NCI-H460 (cell line): ENCODE measurements around the gene ZCWPW1. TPM values are rescaled to one million over a fixed set of nuclear protein-coding genes. Genes with fewer than 3 reads are reported as not detected.
A peak's percentile ranks its signal among the peaks of the same experiment; 100 is the strongest.

Experiments used
- DNase-seq: peaks from one replicate; pipeline ENCODE4 v3.0.0-alpha.2; 2016; ENCODE audit warnings: low read depth; ENCODE audit errors: extremely low read depth
- polyA plus RNA-seq: library from polyadenylated mRNA; depleted of rRNA; stranded (reverse); fragments of >200 nt; gene quantifications from 2 replicates; pipeline ENCODE4 v1.2.3, GENCODE V29; 2014; cell fraction: nucleus; rRNA removed
- total RNA-seq: library from RNA; depleted of rRNA; stranded (reverse); fragments of >200 nt; shearing (Covaris generic); gene quantifications from 2 replicates; pipeline ENCODE4 v1.2.3, GENCODE V29; 2014; rRNA removed

Gene ZCWPW1, protein sequence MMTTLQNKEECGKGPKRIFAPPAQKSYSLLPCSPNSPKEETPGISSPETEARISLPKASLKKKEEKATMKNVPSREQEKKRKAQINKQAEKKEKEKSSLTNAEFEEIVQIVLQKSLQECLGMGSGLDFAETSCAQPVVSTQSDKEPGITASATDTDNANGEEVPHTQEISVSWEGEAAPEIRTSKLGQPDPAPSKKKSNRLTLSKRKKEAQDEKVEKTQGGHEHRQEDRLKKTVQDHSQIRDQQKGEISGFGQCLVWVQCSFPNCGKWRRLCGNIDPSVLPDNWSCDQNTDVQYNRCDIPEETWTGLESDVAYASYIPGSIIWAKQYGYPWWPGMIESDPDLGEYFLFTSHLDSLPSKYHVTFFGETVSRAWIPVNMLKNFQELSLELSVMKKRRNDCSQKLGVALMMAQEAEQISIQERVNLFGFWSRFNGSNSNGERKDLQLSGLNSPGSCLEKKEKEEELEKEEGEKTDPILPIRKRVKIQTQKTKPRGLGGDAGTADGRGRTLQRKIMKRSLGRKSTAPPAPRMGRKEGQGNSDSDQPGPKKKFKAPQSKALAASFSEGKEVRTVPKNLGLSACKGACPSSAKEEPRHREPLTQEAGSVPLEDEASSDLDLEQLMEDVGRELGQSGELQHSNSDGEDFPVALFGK
- 0.75 and 1.8 TPM in 2 replicates for total RNA-seq
- 0.88 TPM in 1 of 2 replicates, not detected in the other for polyA plus RNA-seq

DNA sequence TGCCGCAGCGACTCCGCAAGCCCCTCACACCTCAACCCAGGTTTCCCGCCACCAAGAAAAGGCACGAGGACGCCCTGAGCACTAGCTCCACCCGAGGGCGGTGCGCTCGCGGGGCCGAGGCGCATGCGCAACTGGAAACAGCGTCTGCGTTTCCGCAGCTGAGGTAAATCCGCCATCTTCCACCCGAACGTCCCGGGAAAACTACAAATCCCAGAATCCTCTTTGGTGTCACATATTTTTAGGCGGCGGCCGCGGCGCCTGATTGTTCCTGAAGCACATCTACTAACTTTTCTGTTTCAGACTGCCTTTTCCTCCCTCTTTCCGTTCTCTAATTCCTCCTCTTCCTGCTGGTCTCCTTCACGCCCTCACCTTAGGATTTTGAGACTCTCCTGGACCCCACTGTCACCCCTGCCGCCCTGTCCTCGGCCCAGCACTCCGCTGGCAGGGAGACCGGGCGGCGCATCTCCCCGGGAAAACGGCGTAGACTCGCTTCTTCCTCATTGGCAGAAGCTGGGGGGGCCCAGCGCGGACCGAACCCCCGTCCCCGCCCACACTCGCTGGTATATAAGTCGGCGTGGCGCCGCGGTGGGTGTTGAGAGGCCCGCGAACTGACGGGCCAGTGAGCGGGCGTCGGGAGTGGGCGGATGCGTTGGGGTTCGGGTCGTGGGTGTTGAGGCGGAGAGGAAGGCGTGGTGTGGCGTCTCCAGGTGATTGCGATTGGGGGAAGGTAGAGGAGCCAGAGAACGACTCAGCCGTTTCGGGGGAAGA lies at the start of gene ZCWPW1:
Gene ZCWPW1 (minus strand): TSS at position 505 of the 768 bp plus-strand sequence. CDS start 8,054 bp downstream, outside the sequence.
- DNase-seq = peak; percentile 96

DNA sequence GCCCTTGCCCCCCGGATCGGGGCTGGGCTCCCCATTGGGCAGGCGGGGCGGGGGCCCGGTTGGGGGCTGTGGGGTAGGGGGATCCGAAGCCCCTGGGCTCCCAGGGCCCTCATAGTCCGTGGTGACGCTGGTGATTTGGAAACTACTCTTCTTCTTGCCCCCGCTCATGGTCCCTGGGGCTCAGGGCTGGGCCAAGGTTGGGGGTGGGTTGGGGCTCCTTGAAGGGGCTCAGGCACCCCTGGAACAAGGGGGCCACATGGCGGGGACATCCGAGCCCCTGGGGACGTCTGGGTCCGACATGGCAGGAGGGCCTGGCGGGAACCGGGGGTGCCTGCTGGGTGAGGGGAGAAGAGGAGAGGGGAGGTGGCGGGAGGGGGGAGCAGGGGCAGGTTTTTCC lies 49.4 kb upstream of the ZCWPW1 start:
- no peak for DNase-seq

DNA sequence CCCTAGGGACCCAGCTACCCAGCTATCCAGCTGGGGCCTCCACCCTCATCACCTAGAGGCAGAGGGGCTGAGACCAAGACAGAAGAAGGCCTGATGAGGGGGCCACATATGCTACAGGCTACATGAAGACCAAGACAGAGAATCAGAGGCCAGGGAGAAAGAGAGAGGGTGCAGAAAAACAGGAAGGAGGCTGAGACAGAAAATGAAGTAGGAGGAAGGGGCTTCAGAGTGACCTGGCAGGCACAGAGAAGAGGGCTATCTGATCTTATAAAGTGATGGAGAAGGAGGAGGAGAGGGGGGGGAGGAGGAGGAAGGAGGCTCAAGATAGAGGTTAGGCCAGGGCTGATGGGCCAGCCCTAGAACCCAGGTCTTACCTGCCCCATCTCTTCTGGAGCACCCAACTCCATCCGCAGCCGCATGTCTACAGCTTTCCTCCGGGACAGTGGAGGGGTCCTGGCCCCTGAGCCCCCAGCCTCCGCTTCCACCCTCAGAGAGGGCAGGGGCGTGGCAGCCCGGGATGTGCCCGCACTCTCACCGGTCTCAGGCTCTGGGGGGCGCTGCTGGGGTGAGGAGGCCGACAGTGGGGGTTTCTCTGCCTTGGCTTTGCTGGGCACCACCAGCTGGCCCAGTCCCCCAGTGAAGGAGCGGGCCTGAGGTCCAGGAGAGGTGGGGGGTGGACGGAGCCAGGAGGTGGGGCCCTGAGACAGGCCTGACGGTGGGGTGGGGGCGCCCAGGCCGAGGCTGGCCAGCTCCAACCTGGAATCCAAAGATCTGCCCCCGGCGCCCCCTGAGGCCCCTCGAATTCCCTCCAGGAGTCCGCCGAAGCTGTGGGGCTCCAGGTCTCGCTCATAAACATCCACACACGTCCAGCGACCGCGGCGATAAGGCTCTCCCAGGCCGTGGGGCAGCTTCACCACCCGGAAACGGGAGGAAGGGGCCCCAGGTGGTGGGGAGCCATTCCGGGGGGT lies 48.7 kb upstream of the ZCWPW1 start:
- DNase-seq = no peak

- DNase-seq = no peak
These were observed 47.7 kb upstream of the ZCWPW1 start for GRCh38 chr7:100476101-100476780.

GRCh38 chr7:100475549-100475948 lies 47.0 kb upstream of the ZCWPW1 start:
- no peak for DNase-seq

- DNase-seq = no peak
These were observed 44.5 kb upstream of the ZCWPW1 start for GRCh38 chr7:100472854-100473499.

- DNase-seq = no peak
These were observed 43.8 kb upstream of the ZCWPW1 start for GRCh38 chr7:100472121-100472851.

DNA sequence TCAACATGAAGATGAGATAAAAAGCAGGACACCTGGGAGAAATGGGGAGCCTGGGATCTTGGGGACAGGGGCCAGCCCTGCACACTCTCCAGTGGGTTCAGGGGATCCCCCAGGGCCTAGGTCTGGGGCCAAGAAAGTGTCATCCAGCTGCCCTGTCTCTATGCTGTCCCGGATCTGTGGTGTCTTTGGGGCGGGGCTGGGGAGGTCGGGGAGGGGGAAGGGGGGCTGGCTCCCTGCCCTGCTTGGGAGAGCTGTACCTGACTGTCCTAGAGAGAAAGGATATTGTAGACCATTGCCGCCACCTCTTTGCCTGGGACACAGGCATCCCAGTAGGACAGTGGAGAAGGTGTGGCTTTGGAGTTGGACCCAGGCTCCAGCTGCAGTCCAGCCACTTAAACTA lies 42.5 kb upstream of the ZCWPW1 start:
- DNase-seq = no peak

DNA sequence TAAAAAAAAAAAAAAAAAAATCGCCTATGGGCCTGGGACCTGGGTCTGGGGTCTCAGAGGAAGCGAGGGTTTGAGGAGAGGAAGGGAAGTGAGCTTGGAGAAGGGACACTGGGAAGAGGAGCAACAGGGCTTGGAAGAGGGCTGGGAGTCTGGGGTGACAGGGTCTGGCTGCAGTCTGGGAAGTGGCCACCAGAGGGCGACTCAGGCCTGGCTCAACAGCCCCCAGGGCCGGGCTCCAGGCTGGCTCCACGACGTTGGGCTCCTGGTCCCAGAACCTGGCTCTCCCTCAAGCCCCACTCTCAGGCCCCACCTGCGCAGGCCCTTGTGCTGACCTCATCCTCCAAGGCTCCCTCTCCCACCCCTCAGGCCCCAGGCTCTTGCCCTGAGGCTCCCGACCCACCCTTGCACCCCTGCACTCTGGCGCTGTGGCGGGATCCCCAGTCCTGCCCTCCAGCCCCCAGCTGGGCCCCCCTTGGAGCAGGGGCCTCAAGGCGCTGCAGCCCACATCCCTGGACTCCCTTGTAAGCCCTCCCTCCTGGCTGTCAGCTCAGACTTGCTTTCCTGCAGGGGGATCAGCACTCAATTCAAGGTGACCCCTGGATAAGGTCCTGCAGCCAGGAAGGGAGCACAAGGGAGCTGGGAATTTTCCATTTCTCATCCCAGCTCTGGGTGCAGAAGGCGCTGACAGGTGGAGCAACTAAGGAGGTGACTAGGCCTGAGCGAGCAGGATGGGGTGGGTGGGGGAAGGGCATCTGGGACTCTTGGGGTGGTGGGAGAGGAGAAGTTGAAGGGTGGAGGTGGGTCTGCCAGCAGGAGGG lies 40.9 kb upstream of the ZCWPW1 start:
- peak; percentile 63 for DNase-seq

- no peak for DNase-seq
These were observed 39.3 kb upstream of the ZCWPW1 start for GRCh38 chr7:100467638-100468373.

- DNase-seq = no peak
These were observed 38.4 kb upstream of the ZCWPW1 start for GRCh38 chr7:100466653-100467605.

GRCh38 chr7:100465702-100466311 lies 37.3 kb upstream of the ZCWPW1 start:
- peak; percentile 59 for DNase-seq

DNA sequence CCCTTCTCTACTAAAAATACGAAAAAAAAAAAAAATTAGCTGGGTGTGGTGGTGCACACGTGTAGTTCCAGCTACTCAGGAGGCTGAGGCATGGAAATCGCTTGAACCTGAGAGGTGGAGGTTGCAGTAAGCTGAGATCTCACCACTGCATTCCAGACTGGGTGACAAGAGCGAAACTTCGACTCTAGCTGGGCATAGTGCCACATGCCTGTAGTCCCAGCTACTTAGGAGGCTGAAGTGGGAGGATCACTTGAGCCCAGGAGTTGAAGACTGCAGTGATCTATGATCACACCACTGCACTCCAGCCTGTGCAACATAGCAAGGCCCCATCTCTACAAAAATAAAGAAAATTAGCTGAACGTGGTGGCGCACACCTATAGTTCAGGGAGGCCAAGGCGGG lies 36.8 kb upstream of the ZCWPW1 start:
- DNase-seq = no peak

GRCh38 chr7:100464791-100465190 lies 36.3 kb upstream of the ZCWPW1 start:
- DNase-seq = no peak

DNA sequence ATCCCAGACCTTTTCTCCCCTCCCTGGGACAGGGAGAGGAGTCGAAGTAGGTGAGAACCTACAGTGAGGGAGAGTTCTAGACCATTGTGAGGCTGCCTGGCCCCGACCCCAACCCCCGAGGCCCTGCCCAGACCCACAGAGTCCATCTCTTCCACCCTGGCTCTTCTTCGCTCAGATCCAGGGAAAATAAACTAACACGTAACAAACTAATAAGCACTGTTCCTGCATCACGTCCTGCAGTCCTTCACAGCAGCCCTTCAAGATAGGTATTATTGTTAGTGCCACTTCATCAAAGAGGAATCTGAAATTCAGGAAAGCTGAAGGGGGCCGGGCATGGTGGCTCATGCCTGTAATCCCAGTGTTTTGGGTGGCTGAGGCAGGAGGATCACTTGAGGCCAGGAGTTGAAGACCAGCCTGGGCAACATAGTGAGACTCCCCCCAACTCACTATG lies 35.7 kb upstream of the ZCWPW1 start, which contains the start of gene SPACDR:
Gene SPACDR (minus strand): TSS at position 51 of the 451 bp plus-strand sequence. CDS start 235 bp downstream, outside the sequence.
- DNase-seq = no peak
